ENCODE results near the gene RCOR1.
"Not testable (repeated sequence)": the region's sequence is repeated elsewhere in the genome, so short reads cannot be mapped to it uniquely, and the experiment has no call there.

Gene RCOR1

DNA sequence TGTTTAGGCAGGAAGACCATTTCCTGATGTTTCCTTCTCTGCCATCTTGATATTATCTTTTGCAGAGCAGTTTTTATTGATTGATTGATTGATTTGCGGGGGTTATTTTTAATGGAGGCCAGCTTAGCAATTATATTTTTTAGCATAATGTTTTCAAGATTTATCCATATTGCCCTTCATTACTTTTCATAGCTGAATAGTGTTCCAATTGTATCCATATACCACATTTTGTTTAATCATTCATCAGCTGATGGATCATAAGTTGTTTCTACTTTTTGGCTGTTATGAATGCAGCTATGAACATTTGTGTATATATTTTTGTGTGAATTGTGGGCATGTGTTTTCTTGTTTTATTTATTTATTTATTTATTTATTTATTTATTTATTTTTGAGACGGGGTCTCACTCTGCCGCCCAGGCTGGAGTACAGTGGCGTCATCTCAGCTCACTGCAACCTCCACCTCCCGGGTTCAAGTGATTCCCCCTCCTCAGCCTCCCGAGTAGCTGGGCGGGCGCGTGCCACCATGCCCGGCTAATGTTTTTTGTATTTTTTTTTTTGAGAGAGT, 20.9 kb upstream of the RCOR1 start:
- no peak for DNase-seq

DNA sequence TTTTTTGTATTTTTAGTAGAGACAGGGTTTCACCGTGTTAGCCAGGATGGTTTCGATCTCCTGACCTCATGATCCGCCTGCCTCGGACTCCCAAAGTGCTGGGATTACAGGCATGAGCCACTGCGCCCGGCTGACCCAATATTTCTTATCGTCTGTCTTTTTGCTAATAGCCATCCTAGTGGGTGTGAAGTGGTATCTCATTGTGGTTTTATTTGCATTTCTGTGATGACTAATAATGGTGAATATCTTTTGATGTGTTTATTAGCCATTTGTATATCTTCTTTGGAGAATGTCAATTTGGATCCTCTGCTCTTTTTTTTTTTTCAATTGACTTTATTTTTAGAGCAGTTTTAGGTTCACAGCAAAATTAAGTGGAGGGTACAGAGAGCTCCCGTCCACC, 19.3 kb upstream of the RCOR1 start:
- DNase-seq = not testable (repeated sequence)

DNA sequence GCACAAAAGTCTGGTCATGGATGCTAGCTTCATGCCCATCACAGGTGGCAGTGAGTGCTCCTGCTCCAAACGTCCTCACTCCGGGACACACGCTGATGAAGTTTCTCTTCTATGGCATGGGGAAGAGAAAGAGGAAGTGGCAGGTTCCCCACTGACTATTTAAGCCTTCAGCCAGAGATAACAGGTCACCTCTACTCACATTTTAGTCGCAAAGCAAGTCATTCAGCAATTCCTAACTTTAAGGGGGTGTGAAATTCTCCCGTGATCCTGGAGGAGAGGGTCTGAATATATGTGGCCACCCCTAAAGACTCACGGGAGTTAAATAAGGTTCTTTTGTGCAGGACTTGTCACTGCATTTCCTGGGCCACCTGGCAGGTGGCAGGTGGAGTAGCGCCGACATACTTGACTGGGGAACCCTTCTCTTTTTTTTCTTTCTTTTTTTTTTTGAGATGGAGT, 18.8 kb upstream of the RCOR1 start:
- no peak for DNase-seq

GRCh38 chr14:102574281-102575159, 17.9 kb upstream of the RCOR1 start:
- no peak for DNase-seq

- DNase-seq = no peak
Observed at GRCh38 chr14:102575160-102575845, 17.1 kb upstream of the RCOR1 start.

GRCh38 chr14:102575846-102576428, 16.5 kb upstream of the RCOR1 start:
- not testable (repeated sequence) for DNase-seq

DNA sequence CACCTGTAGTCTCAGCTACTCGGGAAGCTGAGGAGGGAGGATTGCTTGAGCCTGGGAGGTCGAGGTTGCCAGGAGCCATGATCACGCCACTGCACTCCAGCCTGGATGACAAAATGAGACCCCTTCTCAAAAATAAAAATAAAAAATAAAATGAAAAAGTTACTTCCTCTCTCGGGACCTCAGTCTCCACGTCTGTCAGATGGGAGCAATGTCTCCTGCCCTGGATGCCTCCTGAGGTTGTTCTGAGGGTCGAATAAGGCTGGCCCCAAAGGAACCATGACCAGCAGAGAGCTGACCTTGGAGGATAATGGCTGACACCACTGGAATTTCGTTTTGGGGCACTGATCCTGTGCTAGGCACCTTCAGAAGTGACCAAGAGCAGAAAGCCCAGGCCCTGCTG, 13.6 kb upstream of the RCOR1 start:
- no peak for DNase-seq

DNA sequence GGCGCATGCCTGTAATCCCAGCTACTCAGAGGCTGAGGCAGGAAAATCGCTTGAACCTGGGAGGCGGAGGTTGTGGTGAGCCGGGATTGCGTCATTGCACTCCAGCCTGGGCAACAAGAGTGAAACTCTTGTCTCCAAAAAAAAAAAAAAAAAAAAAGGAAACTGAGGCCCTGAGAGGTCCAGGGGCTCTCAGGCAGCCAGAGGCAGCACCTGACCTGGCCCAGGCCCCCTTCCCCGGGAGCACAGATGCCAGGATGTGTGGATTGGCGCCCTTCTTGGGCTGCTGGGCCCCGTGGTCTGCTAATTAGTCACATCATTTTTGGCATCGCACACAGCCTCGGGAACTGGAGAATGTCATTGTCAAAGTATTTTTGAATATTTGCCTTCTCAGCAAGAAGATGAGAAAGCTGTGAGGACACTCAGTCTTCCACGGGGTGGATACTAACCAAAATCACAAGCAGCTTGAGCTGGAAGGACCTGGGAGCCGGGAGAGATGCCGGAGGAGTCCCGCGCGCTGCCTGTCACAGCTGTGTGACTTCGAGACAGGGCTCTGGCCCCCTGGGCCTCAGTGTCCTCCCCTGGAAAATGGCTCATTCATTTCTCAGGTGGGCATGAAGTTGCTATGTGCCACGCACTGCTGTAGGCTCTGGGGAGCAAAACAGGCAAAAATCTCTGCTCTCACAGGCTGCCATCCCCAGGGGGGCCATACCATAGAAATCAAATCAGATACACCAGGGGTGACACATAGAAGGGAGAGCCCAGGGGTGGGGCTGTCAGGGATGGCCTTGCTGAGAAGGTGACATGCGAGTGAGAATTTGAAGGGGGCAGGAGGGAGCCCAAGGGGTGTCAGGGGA, 12.5 kb upstream of the RCOR1 start:
- no peak for DNase-seq

DNA sequence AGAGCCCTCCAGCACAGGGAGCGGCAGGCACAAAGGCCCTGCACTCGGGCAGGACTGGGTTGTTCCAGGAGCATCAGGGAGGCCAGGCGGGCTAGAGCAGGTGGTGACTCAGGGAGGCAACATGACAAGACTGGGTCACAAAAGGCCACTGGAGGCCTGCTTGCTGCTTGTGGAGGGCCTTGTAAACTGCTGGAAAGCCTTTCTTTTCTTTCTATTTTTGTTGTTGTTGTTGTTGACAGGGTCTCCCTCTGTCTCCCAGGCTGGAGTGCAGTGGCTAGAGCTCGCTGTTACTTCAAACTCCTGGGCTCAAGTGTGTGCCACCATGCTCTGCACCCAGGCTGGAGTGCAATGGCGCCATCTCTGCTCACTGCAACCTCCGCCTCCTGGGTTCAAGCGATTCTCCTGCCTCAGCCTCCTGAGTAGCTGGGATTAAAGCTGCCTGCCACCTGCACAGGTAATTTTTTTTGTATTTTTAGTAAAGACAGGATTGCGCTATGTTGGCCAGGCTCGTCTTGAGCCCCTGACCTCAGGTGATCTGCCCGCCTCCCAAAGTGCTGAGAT, 11.8 kb upstream of the RCOR1 start:
- DNase-seq = no peak

DNA sequence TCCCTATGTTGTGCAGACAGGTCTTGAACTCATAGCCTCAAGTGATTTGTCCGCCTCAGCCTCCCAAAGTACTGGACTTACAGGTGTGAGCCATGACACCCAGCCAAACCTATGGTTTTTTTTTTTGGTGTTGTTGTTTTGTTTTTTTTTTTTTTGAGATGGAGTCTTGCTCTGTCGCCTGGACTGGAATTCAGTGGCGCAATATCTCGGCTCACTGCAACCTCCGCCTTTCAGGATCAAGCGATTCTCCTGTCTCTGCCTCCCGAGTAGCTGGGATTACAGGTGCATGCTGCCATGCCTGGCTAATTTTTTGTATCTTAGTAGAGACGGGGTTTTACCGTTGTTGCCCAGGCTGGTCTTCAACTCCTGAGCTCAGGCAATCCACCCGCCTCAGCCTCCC, 11.3 kb upstream of the RCOR1 start:
- DNase-seq = no peak

DNA sequence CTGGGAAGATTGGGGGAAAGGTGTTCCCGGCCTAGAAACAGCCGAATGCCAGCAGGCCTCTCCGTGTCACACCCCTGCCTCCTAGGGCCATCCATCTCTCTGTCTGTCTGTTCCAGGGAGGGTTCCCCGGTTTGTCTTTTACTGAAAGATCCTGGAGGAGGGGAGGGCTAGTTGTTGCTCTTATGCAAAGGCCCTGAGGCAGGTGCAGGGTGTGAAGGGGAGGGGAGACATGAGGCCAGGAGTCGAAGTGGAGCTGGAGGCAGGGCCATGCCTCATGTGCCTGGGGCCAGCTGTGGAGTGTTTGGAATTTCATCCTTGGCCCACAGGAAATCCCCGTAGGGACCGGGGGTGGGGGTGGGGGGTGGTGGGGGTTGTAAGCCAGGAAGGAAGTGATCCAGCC, 8.7 kb upstream of the RCOR1 start:
- no peak for DNase-seq

GRCh38 chr14:102584871-102585869, 7.3 kb upstream of the RCOR1 start:
- no peak for DNase-seq

DNA sequence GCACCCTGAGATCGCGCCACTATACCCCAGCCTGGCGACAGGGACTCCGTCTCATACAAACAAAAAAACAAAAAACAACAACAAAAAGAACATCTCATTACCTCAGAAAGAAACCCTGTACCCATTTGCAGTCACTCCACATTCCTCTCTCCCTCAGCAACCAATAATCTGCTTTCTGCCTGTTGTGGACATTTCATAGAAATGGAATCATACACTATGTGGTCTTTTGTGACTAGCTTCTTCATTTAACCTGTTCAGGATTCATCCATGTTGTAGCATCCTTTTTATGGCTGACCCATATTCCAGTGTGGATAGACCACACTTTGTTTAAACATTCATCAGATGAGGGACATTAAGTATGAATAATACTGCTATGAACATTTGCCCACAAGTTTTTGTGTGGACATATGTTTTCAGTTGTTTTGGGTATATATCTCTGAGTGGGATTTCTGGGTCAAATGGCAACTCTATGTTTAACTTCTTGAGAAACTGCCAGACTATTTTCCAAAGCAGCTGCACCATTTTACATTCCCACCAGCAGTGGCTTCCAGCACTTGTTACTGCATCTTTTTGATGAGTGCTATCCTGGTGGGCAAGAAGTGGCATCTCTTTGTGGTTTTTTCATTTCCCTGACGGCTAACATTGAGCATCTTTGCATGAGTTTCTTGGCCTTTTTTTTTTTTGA, 5.9 kb upstream of the RCOR1 start:
- DNase-seq = no peak

- DNase-seq = no peak
Observed at GRCh38 chr14:102588821-102589220, 3.6 kb upstream of the RCOR1 start.

DNA sequence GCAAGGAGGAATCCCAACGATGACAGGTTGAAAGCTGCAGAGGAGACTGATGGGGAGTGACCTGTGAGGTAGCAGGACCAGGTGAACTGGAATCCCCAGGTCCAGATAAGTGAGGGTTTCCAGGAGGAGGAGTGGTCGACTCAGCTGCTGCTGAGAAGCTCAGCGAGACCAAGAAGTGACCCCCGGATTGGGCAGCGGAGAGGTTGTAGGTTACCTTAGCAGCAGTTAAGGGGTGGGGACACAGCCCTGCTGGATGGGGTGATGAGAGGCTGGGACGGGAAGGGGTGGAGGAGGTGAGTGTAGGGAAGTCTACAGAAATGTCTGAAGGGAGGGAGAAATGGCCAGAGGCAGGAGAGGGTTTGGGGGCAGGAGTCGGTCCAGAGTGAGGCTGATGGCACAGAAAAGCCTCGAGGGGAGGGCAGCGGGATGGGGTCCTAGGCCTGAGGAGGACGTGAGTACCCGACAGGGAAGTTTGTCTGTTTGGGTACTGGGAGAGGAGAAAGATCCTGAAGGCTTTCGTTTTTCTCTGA, 2.6 kb upstream of the RCOR1 start:
- DNase-seq = no peak

- DNase-seq = no peak
Observed at GRCh38 chr14:102590667-102591099, 1.8 kb upstream of the RCOR1 start.

DNA sequence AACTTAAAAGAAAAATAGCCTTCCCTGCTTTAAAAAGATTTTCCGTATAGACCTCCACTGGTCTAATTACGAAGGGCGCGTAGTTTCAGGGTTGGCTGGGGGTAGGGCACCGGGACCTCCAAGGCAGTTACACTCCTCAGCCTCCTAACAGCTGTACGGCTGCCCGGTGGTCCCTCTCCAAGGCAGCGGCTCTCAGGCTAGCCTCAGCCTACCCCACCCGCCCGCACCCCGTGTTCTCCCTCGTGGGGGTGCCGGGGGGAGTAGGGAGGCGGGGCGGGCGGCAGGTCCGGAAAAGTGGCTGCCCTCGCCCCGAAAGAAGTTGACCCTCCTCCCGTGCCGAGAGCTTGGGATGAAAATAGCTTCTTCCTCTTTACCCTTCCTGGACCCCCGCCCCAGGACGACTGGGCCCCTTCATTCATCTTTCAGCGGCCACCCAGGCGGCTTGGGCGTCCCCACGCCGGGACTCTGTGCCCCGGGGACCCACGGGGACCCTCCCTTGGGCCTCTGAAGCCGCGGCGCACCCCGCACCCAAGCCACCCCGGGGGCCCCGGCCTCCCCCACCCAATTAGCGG, 991 bp upstream of the RCOR1 start:
- DNase-seq = no peak

- DNase-seq = no peak
Observed at GRCh38 chr14:102592763-102593060, 263 bp downstream of the RCOR1 start.

DNA sequence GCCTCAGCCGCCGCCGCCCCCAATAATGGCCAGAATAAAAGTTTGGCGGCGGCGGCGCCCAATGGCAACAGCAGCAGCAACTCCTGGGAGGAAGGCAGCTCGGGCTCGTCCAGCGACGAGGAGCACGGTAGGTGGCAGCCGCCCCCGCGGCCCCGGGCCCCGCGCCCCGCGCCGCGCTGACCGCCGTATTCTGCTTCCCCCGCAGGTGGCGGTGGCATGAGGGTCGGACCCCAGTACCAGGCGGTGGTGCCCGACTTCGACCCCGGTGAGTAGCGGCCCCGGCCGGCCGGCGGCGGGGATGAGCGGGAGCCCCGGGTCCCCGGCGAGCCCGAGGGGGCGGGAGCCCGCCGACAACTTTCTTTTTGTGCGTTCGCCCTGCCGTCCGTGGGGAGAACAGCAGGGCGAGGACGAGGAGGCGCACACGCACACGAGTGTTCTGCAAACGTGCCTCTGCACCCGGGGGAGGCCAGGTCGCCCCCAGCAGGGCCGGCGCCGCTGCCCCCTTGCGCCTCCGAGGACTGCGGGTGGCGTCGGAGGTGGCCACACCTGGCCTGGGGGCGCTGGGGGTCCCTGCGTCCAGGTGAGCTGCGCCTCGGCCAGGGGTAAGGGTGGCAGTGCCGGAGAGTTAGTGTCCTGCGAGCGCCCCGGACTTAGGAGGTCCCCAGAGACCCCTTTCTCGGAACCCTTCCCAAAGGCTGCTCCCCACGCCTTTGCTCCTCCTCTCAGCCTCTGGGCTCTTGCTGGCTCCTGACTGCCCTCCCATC, 794 bp downstream of the RCOR1 start:
- peak in 1 of 2 donors; percentile 31 for DNase-seq
